Fibroblast of pulmonary artery (primary cell): ENCODE measurements around the gene MPRIP.

Experiments
- DNase-seq: peaks from one replicate; pipeline ENCODE4 v3.0.0-alpha.2; 2010; ENCODE audit warnings: low read depth
- H3K4me3 ChIP-seq: replicated peaks from 2 replicates; pipeline ENCODE4 v1.5.1; 2011; ENCODE audit warnings: low read depth, mild to moderate bottlenecking, control low read depth, low read length, moderate library complexity
- CTCF ChIP-seq: IDR thresholded peaks from 2 replicates; pipeline ENCODE4 v1.5.1; 2011; ENCODE audit warnings: mild to moderate bottlenecking, control low read depth, low read length, inconsistent platforms; ENCODE audit errors: missing control alignments

Gene MPRIP

GRCh38 chr17:17025621-17026020 lies 16.6 kb upstream of the MPRIP start:
- no peak for DNase-seq
- H3K4me3 ChIP-seq, result no peak overlapping the region
- no peak for TF ChIP-seq CTCF

- no peak overlapping the region for H3K4me3 ChIP-seq
- DNase-seq, result no peak
- TF ChIP-seq CTCF, result no peak
Observed at GRCh38 chr17:17026163-17026562, 16.1 kb upstream of the MPRIP start.

GRCh38 chr17:17027442-17028058 lies 14.7 kb upstream of the MPRIP start:
- TF ChIP-seq CTCF, result no peak
- no peak overlapping the region for H3K4me3 ChIP-seq
- DNase-seq, result no peak

GRCh38 chr17:17028059-17028877 lies 14.0 kb upstream of the MPRIP start:
- no peak overlapping the region for H3K4me3 ChIP-seq
- DNase-seq, result peak; percentile 76
- TF ChIP-seq CTCF, result no peak

- H3K4me3 ChIP-seq, result no peak overlapping the region
- TF ChIP-seq CTCF, result no peak
- DNase-seq, result no peak
Observed at GRCh38 chr17:17028878-17029535, 13.2 kb upstream of the MPRIP start.

- DNase-seq, result no peak
- no peak overlapping the region for H3K4me3 ChIP-seq
- TF ChIP-seq CTCF, result no peak
Observed at GRCh38 chr17:17029938-17030337, 12.3 kb upstream of the MPRIP start.
